Fibroblast of lung (primary cell): Measurements from ENCODE around the gene TGDS. TPM values are rescaled to one million over a fixed set of nuclear protein-coding genes. Genes with fewer than 3 reads are reported as not detected.

ENCODE experiments used
- DNase-seq, 2 donors: peaks; one replicate each; pipeline versions ENCODE4 v3.0.0 to v3.0.0-alpha.2; 2010; ENCODE audit warnings: low read depth in 2 of 2
- H2AFZ ChIP-seq: 2 replicates; pipeline ENCODE4 v1.5.1; 2012; ENCODE audit warnings: low read length, control low read depth, inconsistent platforms
- H3K27ac ChIP-seq: 2 replicates; pipeline ENCODE4 v1.5.1; 2011; ENCODE audit warnings: low read length, control low read depth; ENCODE audit not compliant: insufficient read depth
- H3K27me3 ChIP-seq: 2 replicates; pipeline ENCODE4 v1.5.1; 2011; ENCODE audit warnings: mild to moderate bottlenecking, low read length; ENCODE audit not compliant: control insufficient read depth, insufficient read depth
- H3K36me3 ChIP-seq: 2 replicates; pipeline ENCODE4 v1.5.1; 2011; ENCODE audit warnings: low read length; ENCODE audit not compliant: control insufficient read depth, insufficient read depth
- H3K4me1 ChIP-seq: 2 replicates; pipeline ENCODE4 v1.5.1; 2011; ENCODE audit warnings: low read length; ENCODE audit not compliant: control insufficient read depth, insufficient read depth; ENCODE audit errors: extremely low read depth
- H3K4me2 ChIP-seq: 2 replicates; pipeline ENCODE4 v1.5.1; 2011; ENCODE audit warnings: low read length, control low read depth; ENCODE audit not compliant: insufficient read depth; ENCODE audit errors: extremely low read depth
- H3K4me3 ChIP-seq, 4 experiments: fragments of 200-600 bp in 1 of 4; sonication (generic) in 1 of 4; replicated peaks in 1 of 4; 2 replicates each; pipeline ENCODE4 v1.5.1; 2011 to 2016; ENCODE audit warnings: low read length in 4 of 4, low read depth in 3 of 4, mild to moderate bottlenecking in 3 of 4, control low read depth in 2 of 4, inconsistent platforms in 1 of 4, mixed read lengths in 1 of 4; ENCODE audit not compliant: insufficient read depth in 1 of 4; ENCODE audit errors: control extremely low read depth in 1 of 4
- H3K79me2 ChIP-seq: 2 replicates; pipeline ENCODE4 v1.5.1; 2012; ENCODE audit warnings: mild to moderate bottlenecking, low read length, inconsistent platforms; ENCODE audit not compliant: control insufficient read depth, insufficient read depth
- H3K9ac ChIP-seq: 2 replicates; pipeline ENCODE4 v1.5.1; 2011; ENCODE audit warnings: mild to moderate bottlenecking, low read length, control low read depth; ENCODE audit not compliant: insufficient read depth
- H3K9me3 ChIP-seq: 2 replicates; pipeline ENCODE4 v1.5.1; 2012; ENCODE audit warnings: low read depth, low read length; ENCODE audit not compliant: control insufficient read depth, insufficient read depth
- H4K20me1 ChIP-seq: 2 replicates; pipeline ENCODE4 v1.5.1; 2011; ENCODE audit warnings: low read length; ENCODE audit not compliant: control insufficient read depth, insufficient read depth; ENCODE audit errors: extremely low read depth
- CTCF ChIP-seq, 2 donors: IDR thresholded peaks in 1 of 2; conservative IDR thresholded peaks in 1 of 2; 1 replicate in 1 of 2; 2 replicates in 1 of 2; pipeline ENCODE4 v1.5.1; 2011 to 2012; ENCODE audit warnings: low read length in 2 of 2, control low read depth in 1 of 2, inconsistent platforms in 1 of 2, low read depth in 1 of 2, mild to moderate bottlenecking in 1 of 2
- EZH2 ChIP-seq: IDR thresholded peaks from 2 replicates; pipeline ENCODE4 v1.5.1; 2012; ENCODE audit warnings: low read length, control low read depth, mild to moderate bottlenecking; ENCODE audit errors: missing control alignments
- polyA plus RNA-seq, 2 donors: library from polyadenylated mRNA; depleted of rRNA in 1 of 2; stranded (reverse) in 1 of 2; unstranded in 1 of 2; fragments of >200 nt; gene quantifications; 2 replicates each; pipeline ENCODE4 v1.2.1, GENCODE V29; 2011 to 2012; ENCODE audit warnings: missing spikeins in 1 of 2
- total RNA-seq: library from RNA; depleted of rRNA; stranded (reverse); fragments of >200 nt; gene quantifications from 2 replicates; pipeline ENCODE4 v1.2.1, GENCODE V29; 2014

TGDS gene
- total and polyA plus RNA-seq, 2 donors (not counting 1 experiment from before 2014, with no cell fraction given) = 13.4 to 15.2 TPM

DNA sequence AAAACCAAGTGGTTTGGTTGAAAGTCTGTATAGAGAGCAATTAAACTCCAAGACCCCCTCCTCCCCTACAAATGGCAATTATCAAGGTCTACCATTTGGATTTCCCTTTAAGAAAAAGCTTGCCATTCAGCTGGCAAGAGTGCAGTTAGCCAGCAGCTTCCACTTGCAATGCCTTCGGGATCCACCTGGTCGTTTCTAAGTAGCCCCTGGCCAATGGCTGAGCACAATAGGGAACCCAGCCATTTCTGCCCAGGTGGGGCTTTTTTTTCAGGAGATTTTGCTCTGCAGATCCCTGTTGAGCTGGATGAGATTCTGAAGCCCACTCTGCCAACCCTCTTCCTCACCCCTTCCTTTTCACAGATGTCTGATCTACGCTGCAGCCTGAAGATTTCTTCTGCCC is 26.3 kb downstream of the TGDS start:
- Histone ChIP-seq H3K36me3 (peaks cover 4% of the 10 kb centered on the region), H4K20me1 (no peaks in the 10 kb centered on the region), H3K4me1 (no peaks in the 10 kb centered on the region), H3K79me2 (no peaks in the 10 kb centered on the region), H3K27me3 (no peaks in the 10 kb centered on the region), H3K9me3 (no peaks in the 10 kb centered on the region), H2AFZ (no peak overlapping the region), H3K4me3 (no peak overlapping the region), H3K27ac (no peak overlapping the region), H3K4me2 (no peak overlapping the region), H3K9ac (no peak overlapping the region)
- TF ChIP-seq EZH2 (no peak), CTCF (conservative IDR thresholded peaks at IDR 0.05 in 1 of 2, IDR thresholded peaks at IDR 0.05 in 1 of 2; ENCODE audit: low read depth in 1 of 2, low read length in 2 of 2) (no peak)
- DNase-seq = no peak

DNA sequence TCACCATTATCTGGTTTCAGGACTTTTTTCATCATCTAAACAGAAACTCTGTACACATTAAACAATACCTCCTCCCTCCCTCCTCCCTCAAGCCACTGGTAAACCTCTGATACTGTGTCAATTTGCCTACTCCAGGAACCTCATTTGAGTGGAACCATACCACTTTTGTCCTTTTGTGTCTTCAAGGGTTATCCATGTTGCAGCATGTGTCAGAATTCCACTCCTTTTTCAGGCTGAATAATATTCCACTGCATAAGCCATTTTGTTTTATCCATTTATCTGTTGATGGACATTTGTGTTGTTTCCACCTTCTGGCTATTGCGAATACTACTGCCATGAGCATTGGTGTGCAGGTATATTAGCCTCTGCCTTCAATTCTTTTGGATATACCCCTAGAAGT is 27.5 kb downstream of the TGDS start:
- Histone ChIP-seq H3K4me3 (no peak overlapping the region), H3K4me2 (no peak overlapping the region), H3K79me2 (no peaks in the 10 kb centered on the region), H3K27ac (no peak overlapping the region), H3K9ac (no peak overlapping the region), H2AFZ (no peak overlapping the region), H3K27me3 (no peaks in the 10 kb centered on the region), H3K36me3 (peaks cover 4% of the 10 kb centered on the region), H4K20me1 (no peaks in the 10 kb centered on the region), H3K9me3 (no peaks in the 10 kb centered on the region), H3K4me1 (no peaks in the 10 kb centered on the region)
- TF ChIP-seq EZH2 (no peak), CTCF (conservative IDR thresholded peaks at IDR 0.05 in 1 of 2, IDR thresholded peaks at IDR 0.05 in 1 of 2; ENCODE audit: low read depth in 1 of 2, low read length in 2 of 2) (no peak)
- no peak for DNase-seq

- DNase-seq = no peak
- Histone ChIP-seq H2AFZ (no peak overlapping the region), H3K9ac (no peak overlapping the region), H4K20me1 (no peaks in the 10 kb centered on the region), H3K79me2 (no peaks in the 10 kb centered on the region), H3K4me1 (no peaks in the 10 kb centered on the region), H3K9me3 (no peaks in the 10 kb centered on the region), H3K4me2 (no peak overlapping the region), H3K27me3 (no peaks in the 10 kb centered on the region), H3K4me3 (no peak overlapping the region), H3K27ac (no peak overlapping the region), H3K36me3 (peaks cover 4% of the 10 kb centered on the region)
- TF ChIP-seq CTCF (conservative IDR thresholded peaks at IDR 0.05 in 1 of 2, IDR thresholded peaks at IDR 0.05 in 1 of 2; ENCODE audit: low read depth in 1 of 2, low read length in 2 of 2) = no peak
- TF ChIP-seq EZH2 = no peak
These were observed 28.4 kb downstream of the TGDS start for GRCh38 chr13:94567581-94567980.
